MM.1S (cell line): ENCODE results near the gene ZNF23.

Experiments
- EZH2 ChIP-seq: fragments of 300-600 bp; sonication (generic); optimal IDR thresholded peaks from 2 replicates; pipeline ENCODE3; 2017; ENCODE audit warnings: low read depth, mild to moderate bottlenecking, antibody characterized with exemption, low read length, mixed read lengths
- EZH2phosphoT487 ChIP-seq: fragments of 300-600 bp; sonication (generic); IDR thresholded peaks from 2 replicates; pipeline ENCODE4 v1.6.1; 2018; ENCODE audit warnings: antibody characterized with exemption, low read length

DNA sequence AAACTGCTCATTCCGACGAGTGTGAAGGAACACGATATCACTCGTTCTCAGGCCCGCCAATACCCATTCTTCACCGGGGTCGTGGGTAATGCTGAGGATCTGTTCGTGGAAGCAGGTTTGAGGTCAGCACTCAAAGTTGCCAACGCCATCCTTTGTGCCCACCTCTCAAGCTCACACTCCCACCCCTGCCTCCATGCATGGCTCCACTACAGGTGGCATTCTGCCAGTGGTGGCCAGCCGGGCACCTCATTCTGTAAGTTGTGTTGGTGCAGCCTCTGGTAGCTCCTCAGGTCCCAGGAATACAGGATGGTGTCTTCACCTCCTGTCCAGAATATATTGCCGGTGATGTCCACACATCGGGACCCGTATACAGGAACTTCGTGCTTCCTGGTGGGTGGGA is 30.9 kb downstream of the ZNF23 start:
- TF ChIP-seq EZH2phosphoT487: no peak
- no peak for TF ChIP-seq EZH2
